HG03139 (cell line): ENCODE measurements around the gene NYNRIN.

ENCODE experiments used
- ATAC-seq: cut with Tn5 transposase; IDR thresholded peaks from one replicate; pipeline ENCODE4 v1.9.1; 2021; ENCODE audit not compliant: unreplicated experiment

NYNRIN gene

DNA sequence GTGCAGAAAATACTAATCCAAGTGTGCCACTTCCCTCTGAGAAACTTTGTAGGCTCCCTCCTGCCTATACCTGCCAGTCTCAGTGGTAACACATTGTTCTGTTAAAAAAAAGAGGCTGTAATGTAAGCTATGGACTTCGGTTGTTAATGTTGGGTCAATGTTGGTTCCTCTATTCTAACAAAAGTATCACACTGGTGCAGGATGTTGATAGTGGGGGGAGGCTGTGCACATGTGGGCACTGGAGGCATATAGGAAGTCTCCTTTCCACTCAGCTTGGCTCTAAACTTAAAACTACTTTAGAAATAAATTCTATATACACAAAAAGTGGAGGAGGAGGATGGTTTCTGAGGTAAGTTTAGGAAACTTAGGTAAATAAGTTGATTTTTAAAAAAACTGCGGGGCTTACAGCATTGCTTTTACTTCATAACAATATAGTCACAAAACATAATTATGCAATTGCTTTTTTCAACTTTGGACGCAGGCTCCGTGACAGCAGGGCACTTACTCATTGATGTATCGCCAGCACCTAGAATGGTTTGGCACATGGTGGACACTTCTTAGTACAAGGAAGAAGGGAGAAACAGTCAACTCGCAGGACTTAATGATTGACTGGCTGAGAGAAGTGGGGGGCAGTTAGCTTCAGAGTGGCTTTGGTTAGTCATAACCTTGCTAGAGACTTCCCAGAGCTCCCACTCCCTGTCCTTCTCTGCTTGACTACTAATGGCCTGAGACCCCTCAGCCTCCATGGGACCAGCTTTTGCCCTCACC is 7.9 kb upstream of the NYNRIN start:
- ATAC-seq = no peak

DNA sequence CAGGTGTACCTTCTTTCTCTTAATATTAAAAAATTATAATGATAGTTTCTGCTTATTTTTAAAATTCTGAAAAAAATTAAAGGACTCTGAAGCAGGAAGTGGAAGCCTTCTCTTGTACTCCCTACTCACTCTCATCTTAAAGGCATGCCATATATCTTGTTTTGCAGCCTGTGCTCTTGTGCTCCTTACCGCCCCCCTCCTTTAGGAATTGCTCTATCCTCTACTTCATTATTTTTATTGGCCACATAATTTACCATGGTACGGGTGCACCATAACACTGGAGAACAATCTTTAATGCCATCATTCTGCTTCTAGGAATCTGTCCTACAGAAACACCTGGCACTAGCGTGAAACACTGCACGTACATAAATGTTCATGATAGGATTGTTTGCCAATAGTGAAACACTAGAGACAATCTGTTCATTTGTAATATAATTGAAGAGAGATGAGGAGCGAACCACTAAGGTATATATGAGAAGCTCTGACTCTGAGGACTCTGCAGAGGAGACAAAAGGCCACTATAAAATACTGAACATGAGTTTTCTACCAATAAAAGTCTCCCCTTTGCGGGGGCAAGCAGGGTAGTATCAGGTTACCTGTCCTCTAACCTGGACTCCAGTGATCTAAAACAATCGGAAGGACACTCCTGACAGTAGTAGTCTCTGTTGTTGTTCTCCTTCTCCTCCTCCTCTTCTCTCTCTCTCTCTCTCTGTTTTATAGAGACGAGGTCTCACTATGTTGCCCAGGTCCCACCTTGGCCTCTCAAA is 6.3 kb upstream of the NYNRIN start:
- ATAC-seq = no peak

DNA sequence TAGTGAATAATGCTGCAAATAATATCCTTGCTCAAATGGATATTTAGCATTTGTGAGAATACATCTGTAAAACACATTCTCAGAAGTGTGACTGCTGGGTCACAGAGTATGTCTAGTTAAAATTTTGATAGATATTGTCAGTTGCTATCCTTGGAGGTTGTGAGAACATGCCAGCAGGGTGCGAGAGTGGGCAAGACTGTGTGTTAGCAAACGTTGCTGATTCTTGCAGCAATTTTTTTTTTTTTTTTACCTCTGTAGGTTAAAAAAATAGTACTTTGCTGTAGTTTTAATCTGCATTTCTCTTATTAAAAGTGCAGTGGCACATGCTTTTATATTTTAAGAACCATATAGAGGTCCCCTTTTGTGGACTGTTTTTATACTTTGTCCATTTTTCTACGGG is 4.5 kb upstream of the NYNRIN start:
- ATAC-seq = no peak

DNA sequence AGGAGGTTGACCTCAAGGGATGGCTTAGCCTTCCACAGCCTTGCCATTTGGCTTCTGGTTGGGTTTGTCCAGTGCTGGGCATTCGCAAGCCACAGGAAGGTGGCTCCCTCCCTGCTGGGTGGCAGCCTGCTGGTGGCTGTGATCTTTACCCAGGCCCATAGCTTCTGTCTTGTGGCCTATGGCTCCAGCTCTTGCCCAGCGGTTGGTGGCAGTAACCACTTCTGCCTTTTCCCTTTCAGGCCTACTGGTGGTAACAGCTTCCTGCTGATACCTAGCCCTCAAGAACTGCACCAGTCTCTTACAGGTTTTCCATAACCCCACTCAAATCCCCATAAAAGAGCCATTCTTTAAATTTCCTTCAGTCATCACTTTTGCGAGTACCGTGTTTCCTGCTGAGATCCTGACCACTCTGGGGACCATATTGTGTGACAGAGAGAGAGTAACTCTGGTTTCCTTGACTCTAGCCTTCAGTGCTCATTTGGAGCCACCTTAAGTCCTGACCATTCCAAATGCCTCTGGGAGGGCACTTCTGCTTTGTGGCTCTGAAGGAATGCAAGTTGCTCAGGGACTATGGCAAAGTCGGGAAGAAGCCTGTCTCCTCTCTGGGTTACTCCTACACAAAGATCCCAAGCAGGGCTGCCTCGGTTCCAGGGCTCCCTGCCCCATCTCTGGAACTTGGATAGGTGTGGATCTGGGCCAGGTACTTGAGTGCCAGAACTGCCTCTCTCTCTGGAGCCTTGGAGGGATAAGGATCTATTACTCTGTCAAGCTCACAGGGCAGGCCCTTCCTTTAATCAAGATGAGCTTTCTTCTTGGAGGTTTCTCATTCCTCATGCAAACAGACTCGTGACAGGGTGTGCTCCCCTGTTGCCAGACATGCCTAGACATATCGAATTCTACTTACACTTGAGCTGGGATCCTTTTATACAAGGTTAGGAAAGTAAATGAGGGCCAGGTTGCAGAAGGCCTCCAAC is 2.9 kb upstream of the NYNRIN start:
- no peak for ATAC-seq

DNA sequence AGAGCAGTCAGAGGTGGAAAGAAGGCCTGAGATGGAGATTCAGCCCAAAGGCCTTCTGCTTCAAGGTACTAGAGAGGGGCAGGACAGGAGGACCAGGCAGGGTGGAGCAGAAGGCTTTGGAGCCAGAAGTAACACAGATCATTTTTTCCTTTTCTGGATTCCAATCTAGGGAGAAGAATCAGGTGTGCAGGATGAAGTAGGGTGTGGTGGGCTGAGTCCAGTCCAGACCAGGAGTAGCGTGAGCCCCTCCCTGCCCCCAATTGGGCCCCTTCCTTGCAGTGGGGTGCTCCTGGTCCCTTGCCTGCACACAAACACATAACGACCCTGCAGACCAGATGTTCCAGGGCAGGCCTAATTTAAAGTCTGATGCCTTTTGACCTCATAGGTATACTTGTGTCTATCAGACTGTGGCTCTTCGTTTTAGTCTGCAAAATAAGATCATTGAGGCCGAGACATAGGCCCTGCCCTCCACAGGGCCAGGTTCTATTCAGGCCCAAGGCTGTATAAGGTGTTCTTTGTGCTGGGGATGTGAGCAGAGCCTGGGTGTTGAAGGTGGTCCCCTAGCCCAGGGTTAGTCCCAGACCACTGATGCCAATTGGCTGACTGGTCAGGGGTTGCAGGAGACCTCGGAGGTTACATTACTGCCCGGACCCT is 1.0 kb upstream of the NYNRIN start:
- ATAC-seq = no peak

DNA sequence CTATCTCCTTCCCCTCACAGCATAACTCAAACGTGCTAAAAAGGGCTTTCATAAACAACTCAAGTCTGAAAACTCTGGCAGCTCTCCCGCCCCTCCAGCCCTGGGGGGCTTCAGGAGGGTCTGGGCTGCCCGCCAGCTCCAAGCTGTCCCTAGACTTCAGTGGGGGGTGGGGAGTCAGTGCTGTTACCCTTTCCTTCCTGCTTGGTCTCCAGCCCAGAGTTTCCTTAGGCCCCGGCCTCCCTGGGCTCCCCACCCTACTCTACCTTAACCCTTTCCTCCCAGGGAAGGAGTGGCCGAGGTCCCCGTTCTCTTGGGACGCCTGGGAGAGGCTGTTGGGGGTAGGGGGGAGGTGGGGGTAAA is 530 bp upstream of the NYNRIN start:
- no peak for ATAC-seq

DNA sequence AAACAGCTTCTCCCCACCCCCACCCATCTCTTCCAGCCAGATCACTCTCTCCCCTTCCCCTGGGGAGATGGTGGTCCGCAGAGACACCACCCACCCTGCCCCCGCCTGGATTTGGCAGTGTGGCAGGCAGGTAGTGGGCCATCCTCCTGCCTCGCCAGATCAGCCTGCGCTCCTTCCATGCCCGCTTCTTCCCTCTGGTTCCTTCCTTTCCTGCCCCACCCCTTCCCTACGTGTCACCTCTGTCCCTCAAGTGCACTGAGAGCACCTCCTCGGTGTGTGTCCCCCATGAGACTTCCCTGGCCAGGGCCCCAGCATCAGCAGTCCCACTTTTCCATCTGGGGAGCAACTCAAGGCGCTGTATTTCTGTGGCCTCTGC is 632 bp downstream of the NYNRIN start:
- ATAC-seq = no peak

DNA sequence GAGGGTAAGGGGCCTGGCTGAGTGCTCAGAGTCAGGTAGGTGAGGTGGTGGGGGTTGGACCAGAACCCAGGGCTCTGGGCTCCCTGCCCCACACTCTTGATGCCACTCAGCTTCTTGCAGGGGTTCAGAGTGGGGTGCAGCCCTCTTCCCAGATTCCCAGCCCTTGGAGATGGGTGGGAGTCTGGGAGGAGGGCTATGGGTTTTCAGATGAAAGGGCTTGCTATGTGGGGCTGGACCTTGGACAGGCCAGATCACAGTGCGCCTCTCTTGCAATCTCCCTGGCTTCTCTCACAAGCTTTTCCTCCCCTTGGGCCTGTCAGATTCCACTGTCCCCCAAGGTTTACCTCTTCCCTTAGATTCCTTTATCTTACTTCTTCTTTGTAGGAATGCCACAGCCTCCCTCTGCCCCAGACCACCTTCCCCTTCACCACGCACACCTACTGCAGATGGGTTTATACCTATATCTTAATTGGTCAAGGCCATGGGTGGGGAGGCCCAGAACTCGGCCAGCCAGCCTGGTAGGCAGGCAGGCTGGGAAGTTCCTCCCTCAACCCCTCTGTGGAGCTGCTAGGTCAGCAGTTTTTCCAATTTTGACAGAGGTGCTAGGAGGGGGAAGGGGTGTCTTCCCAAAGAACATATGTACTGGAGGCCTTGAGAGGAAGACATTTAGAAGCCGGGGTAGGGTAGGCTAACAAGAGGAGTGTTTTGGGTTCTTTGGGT is 1.4 kb downstream of the NYNRIN start:
- no peak for ATAC-seq

DNA sequence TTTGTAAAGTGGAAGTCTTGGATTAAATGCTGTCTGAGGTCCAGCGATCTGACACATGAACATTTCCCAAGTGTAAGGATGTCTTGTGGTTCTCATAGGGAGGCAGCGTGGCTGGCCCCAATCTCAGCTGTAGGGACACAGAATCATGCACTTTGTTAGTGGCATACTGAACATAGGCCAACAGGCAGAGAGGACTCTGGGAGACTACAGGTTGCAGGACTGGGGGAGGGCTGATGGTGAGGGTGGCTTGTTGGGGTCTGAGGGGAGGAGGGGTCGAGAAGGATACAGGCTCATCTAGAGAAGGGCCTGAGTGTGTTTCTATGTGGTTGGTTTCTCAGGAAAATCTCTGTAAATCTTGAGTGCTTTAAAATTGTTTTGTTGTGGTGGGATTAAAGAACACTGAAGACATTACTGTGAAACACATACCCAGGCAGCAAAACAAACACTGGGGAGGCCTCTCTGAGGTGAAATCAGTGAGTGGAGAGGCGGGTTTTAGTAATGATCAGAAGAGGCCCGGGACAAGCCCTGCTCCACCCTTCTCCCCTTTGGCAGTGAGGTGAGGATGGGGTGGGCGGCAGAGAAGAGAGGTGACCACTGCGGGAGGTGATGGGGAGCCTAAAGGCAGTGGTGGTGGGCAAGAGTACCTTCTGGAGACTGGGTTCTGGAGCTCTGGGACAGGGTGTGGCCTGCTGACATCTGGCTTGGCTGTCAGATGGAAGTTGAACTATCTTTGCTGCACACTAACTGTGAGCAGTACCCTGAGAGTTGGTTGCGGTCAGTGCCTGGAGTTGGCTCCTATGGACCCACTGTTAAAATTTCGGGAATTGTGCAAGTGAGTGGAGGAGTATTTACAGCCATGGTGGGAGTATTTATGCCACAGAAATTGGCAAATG is 3.3 kb downstream of the NYNRIN start:
- no peak for ATAC-seq

DNA sequence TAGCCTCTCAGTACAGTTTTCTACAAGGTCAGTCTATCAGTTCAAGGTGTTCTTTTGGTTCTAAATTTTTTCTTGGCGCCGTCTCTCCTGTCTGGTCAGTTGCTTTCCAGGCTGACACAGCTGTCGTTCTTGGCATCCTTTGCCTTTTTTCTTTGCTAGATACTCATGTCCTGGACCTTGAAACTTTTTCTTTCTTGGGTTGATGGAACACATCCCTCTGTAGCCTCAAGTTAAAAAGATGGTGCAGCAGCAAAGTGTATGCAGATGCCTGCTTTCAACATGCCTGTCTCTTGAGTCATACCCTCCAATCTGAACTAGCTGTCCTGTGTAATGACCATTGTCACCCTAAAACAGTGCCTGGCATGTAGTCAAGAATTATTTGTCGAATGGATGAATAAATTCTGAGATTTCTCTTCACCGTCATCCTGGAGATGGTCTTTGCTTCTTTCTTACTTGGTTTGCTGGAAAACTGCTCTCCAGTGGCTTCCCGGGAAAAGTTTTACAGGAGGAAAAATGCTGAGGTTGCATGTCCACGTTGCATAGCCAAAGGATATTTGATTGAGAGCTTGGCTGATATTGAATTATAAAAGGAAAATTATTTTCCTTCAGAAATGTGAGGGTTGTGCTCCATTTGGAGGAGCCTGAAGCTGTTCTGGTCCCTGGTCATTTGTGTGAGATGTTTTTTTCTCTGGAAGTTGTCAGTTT is 4.6 kb downstream of the NYNRIN start:
- ATAC-seq = no peak

DNA sequence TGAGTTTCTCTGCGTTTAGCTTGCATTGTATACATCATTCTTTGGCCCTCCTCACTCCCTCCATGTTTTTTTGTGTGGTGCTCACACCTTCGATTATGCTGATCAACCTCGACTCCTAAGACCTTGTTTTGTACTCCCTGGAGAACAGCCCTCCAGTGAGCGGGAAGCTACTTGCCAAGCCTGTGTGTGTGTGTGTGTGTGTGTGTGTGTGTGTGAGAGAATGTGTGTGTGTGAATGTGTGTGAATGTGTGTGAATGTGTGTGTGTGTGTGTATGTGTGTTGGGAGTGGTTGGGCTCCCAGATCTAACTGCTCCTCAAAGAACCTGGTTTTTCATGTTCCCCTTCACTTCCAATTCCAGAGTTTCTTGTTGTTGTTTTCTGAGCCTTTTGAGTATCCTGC is 6.0 kb downstream of the NYNRIN start:
- no peak for ATAC-seq

DNA sequence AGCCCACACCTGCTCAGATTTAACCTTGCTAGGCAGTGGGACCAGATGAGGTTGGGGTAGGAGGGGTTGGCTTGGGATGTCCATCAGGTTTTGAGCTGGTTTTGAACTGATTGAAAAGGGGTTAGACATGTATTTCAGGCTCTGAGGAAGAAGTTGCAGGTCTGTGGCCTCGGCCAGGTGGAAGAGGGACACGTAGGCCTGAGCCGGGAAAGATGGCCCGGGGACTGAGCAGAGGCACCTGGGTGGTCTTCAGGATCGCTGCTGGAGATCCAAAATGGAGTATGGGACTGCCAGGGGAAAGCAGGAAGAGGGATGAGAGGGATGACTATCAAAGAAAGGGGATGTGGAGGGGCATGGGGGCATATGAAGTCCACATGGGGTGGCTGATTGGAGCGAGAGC is 7.6 kb downstream of the NYNRIN start:
- ATAC-seq = no peak

DNA sequence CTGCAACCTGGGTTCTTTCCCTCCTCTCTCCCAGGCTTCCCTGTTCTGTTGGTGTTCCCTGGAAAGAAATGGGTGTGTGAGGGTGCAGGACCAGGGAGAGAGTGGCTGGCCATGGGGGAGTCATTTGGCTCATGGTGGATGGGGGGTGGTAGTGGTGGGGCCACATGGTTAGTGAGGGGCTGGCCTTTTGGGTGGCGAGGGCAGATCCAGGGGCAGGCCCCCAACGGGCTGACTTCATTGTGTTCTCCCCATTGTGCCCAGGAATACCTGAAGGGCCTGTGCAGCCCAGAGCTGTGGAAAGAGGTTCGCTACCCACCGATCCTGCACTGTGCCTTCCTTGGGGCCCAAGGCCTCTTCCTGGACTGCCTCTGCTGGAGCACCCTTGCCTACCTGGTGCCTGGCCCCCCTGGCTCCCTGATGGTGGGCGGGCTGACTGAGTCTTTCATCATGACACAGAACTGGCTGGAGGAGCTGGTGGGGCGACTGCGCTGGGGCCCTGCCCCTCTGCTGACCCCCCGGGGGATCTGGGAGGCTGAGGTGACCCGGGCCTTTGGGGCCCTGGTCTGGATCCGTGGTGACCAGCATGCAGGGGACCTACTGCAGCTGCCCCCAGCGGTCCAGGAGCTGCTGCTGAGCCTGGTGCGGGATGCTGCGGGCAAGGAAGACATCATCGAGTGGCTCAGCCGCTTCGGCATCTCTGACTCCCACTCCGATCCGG is 9.0 kb downstream of the NYNRIN start:
- no peak for ATAC-seq

DNA sequence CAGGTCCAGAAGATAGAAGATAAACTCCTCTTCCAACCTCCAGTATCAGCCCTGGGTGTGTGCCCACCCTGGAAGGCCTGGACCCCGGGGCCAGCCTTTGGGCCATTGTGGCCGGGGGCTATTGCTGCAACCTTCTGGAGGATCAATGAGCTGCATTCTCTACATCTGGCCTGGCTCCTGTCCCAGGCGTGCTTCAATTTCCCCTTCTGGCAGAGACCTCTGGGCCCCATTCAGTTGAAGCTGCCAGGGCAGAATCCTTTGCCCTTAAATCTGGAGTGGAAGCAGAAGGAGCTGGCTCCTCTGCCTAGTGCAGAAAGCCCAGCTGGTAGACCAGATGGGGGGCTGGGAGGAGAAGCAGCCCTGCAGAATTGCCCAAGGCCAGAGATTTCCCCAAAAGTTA is 10.0 kb downstream of the NYNRIN start:
- ATAC-seq = no peak

DNA sequence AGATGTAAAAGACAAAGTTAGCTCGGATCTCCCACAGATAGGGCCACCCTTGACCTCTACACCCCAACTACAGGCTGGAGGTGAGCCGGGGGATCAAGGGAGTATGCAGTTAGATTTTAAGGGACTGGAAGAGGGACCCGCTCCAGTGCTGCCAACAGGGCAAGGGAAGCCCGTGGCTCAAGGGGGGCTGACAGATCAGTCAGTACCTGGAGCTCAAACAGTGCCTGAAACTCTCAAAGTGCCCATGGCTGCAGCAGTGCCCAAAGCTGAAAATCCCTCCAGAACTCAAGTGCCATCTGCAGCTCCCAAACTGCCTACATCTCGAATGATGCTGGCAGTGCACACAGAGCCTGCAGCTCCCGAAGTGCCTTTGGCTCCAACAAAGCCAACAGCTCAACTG is 10.4 kb downstream of the NYNRIN start:
- no peak for ATAC-seq

DNA sequence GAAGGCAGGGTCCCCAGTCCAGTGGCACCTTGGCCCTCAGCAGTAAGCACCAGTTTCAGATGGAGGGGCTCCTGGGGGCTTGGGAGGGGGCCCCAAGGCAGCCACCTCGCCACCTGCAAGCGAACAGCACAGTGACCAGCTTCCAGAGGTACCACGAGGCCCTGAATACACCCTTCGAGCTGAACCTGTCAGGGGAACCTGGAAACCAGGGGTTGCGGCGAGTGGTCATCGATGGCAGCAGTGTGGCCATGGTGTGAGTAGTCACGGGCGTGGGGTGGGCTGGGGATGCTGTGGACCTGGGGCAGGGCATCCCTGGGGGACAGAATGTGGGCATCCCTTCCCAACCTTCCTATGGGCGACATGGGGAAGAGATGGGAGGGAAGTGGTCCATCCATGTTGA is 11.2 kb downstream of the NYNRIN start:
- no peak for ATAC-seq

DNA sequence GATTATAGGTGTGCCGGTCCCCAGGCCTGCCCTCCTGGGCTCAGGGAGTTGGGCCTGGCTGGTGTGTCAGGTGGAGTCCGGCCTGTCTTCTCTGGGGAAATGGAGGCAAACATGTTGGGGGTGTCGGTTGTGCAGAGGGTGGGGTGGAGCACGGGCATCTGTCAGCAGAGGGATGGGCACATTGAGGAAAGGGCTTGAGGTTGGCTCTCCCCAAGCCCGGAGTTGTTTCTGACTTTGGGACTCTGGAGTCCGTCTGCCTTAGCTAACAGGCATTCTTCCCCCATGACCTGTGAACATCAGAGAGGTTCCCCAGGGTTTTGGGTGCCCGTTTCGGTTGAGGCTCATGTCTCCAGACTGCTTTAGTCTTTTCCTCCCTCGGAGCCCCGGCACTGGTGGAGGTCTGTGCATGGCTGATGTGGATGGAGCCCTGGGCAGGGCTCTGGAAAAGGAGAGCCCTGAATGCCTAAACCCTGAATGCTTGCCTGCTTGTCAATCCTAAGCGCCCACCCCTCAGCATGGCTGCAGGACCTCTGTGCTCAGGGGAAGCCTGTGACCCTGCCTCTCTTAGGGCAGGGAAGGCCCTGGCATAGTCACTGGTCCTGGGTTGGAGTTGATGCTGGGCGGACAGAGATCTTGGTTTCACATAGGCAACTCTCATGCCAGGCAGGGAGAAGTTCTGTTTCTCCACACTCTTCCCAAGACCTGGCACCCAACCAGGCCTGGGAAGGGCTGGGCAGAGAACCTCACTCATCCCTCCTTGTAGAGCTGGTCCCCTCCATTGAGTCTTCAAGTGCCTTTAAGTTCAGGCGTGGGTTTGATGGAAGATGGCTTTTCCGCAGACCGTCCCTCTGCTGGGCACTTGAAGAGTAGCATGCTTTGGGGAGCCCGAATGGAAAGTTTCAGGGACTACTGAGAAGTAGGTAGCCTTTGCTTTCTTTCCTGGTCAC is 12.9 kb downstream of the NYNRIN start:
- no peak for ATAC-seq
